ENCODE measurements around the gene ANKRD16. TPM values are rescaled to one million over a fixed set of nuclear protein-coding genes. Genes with fewer than 3 reads are reported as not detected.
A peak's percentile ranks its signal among the peaks of the same experiment; 100 is the strongest.

Gene ANKRD16
- 10 to 100 TPM in 1 of 2 donors, 1 to 10 TPM in 1; 9.9 to 13.0 TPM for total RNA-seq

GRCh38 chr10:5889624-5890451, at the start of gene ANKRD16, which contains the start of gene FBH1:
ANKRD16 (minus strand) TSS chr10:5889893; CDS start chr10:5889354, 539 bp downstream.
FBH1 (plus strand) TSS chr10:5890243; CDS start chr10:5890346, 103 bp downstream.
- WGBS, 2 donors, result 0% methylated on average over 73 of the region's 109 CpGs; no CpG with 5 or more reads in 1 of the 2 donors
- ATAC-seq, result peak; percentile 94
- no peaks in the 10 kb centered on the region for H3K9me3 ChIP-seq
- peak within 1 kb of the TSS; percentile 35 to 69 for H3K4me3 ChIP-seq
- no peaks in the 10 kb centered on the region for H3K36me3 ChIP-seq (replicated peaks in 1 of 2; ENCODE audit: insufficient read depth in 1 of 2, low read depth in 2 of 2)
- H3K27me3 ChIP-seq, result no peaks in the 10 kb centered on the region
- peak; percentile 77 to 87 (median 81) for TF ChIP-seq POLR2A (IDR thresholded peaks at IDR 0.05)
- TF ChIP-seq CTCF (IDR thresholded peaks at IDR 0.05), result peak in 1 of 7 experiments; percentile 17
- intact Hi-C loops (cut with DNase I), result no loop called here
- H3K4me1 ChIP-seq, result peaks cover 55% of the 10 kb centered on the region
- H3K27ac ChIP-seq, result peak within 1 kb of the TSS; percentile 73 to 89 (median 84)
- peak; percentile 98 to 99 (median 98) for DNase-seq

GRCh38 chr10:5938291-5938690, 48.6 kb upstream of the ANKRD16 start:
- intact Hi-C loops (cut with DNase I), result no loop called here
- Histone ChIP-seq H3K4me1 (peaks cover 2% of the 10 kb centered on the region), H3K4me3 (no peak overlapping the region), H3K9me3 (no peaks in the 10 kb centered on the region), H3K27ac (no peak overlapping the region), H3K36me3 (replicated peaks in 1 of 2; ENCODE audit: insufficient read depth in 1 of 2, low read depth in 2 of 2) (peaks cover 0 to 11% of the 10 kb centered on the region in 2 donors), H3K27me3 (no peaks in the 10 kb centered on the region)
- 84 to 88% methylated on average over 12 of the region's 12 CpGs for WGBS, 2 donors
- no peak for ATAC-seq
- no peak for DNase-seq
- TF ChIP-seq CTCF (IDR thresholded peaks at IDR 0.05), result no peak
- TF ChIP-seq POLR2A (IDR thresholded peaks at IDR 0.05), result no peak

GRCh38 chr10:5937016-5937415, 47.3 kb upstream of the ANKRD16 start:
- DNase-seq (no peak), ATAC-seq (no peak)
- no peaks in the 10 kb centered on the region for H3K27me3 ChIP-seq
- no peak overlapping the region for H3K4me3 ChIP-seq
- H3K4me1 ChIP-seq, result no peaks in the 10 kb centered on the region
- H3K9me3 ChIP-seq, result no peaks in the 10 kb centered on the region
- H3K27ac ChIP-seq, result no peak overlapping the region
- intact Hi-C loops (cut with DNase I), result no loop called here
- H3K36me3 ChIP-seq (replicated peaks in 1 of 2; ENCODE audit: insufficient read depth in 1 of 2, low read depth in 2 of 2), result peaks cover 0 to 11% of the 10 kb centered on the region in 2 donors
- 95% methylated on average over 18 of the region's 18 CpGs for WGBS, 2 donors
- no peak for TF ChIP-seq POLR2A (IDR thresholded peaks at IDR 0.05)
- no peak for TF ChIP-seq CTCF (IDR thresholded peaks at IDR 0.05)

GRCh38 chr10:5935628-5936027, 45.9 kb upstream of the ANKRD16 start:
- H3K36me3 ChIP-seq (replicated peaks in 1 of 2; ENCODE audit: insufficient read depth in 1 of 2, low read depth in 2 of 2), result peaks cover 0 to 11% of the 10 kb centered on the region in 2 donors

More at GRCh38 chr10:5935628-5936027, 45.9 kb upstream of the ANKRD16 start:
- no peaks in the 10 kb centered on the region for H3K4me1 ChIP-seq
- H3K27ac ChIP-seq, result no peak overlapping the region
- no peaks in the 10 kb centered on the region for H3K9me3 ChIP-seq
- WGBS, 2 donors, result 67 to 68% methylated on average over 10 of the region's 10 CpGs
- TF ChIP-seq CTCF (IDR thresholded peaks at IDR 0.05) (no peak), POLR2A (IDR thresholded peaks at IDR 0.05) (no peak)
- intact Hi-C loops (cut with DNase I), result no loop called here
- H3K4me3 ChIP-seq, result no peak overlapping the region
- H3K27me3 ChIP-seq, result no peaks in the 10 kb centered on the region
- no peak for ATAC-seq
- no peak for DNase-seq

Measured in body of pancreas (tissue), 4 donors.